ENCODE data around the gene PTPRN2.
"Not testable (repeated sequence)": the region's sequence is repeated elsewhere in the genome, so short reads cannot be mapped to it uniquely, and the experiment has no call there.

The PTPRN2 gene

GRCh38 chr7:158385496-158386354 lies 201.9 kb downstream of the PTPRN2 start:
- H2AK5ac ChIP-seq (ENCODE audit: low read depth, low read length); H3K27ac ChIP-seq (replicated peaks; ENCODE audit: low read length); H3K4me3 ChIP-seq (ENCODE audit: low read length in 2 of 2); H3K4me1 ChIP-seq (ENCODE audit: control insufficient read depth in 2 of 2, insufficient read depth in 1 of 2, low read depth in 1 of 2, low read length in 2 of 2); H4K8ac ChIP-seq (ENCODE audit: low read depth, low read length); H4K91ac ChIP-seq (ENCODE audit: low read depth, low read length, poor library complexity); H3K4ac ChIP-seq (ENCODE audit: low read length); H3K27me3 ChIP-seq (ENCODE audit: control insufficient read depth in 3 of 3, insufficient read depth in 3 of 3, low read depth in 1 of 3, low read length in 3 of 3); H2BK120ac ChIP-seq (ENCODE audit: low read depth, low read length); H2AFZ ChIP-seq (ENCODE audit: low read length); H2BK5ac ChIP-seq (ENCODE audit: low read length); H3K9me3 ChIP-seq (replicated peaks in 1 of 2; ENCODE audit: control insufficient read depth in 2 of 2, insufficient read depth in 1 of 2, low read depth in 1 of 2, low read length in 2 of 2); DNase-seq (ENCODE audit: low spot score); H3K36me3 ChIP-seq (replicated peaks in 1 of 2; ENCODE audit: control insufficient read depth in 2 of 2, insufficient read depth in 2 of 2, low read length in 2 of 2); H3K79me1 ChIP-seq (ENCODE audit: low read depth, low read length); H3K18ac ChIP-seq (ENCODE audit: low read length); H2BK15ac ChIP-seq (ENCODE audit: low read length); H3K4me2 ChIP-seq (ENCODE audit: insufficient read depth, low read length, poor library complexity, severe bottlenecking): not testable (repeated sequence)
- Histone ChIP-seq H3K9ac (ENCODE audit: low read depth, low read length, poor library complexity) (peak overlapping the region; percentile 47), H3K23ac (ENCODE audit: low read depth, low read length, poor library complexity) (peak overlapping the region; percentile 48), H2BK12ac (ENCODE audit: low read length) (peak overlapping the region; percentile 61), H3K14ac (ENCODE audit: low read length) (peak overlapping the region; percentile 6)
- WGBS, 2 donors (ENCODE audit: extremely low coverage in 2 of 2, insufficient read length in 2 of 2, insufficient replicate concordance in 1 of 2) = no CpG with 5 or more reads among the region's 20 CpGs

- H4K91ac ChIP-seq (ENCODE audit: low read depth, low read length, poor library complexity) = no peak overlapping the region
Observed at GRCh38 chr7:158384746-158385145, 202.9 kb downstream of the PTPRN2 start.

GRCh38 chr7:158383665-158384064 lies 204.0 kb downstream of the PTPRN2 start:
- no peak overlapping the region for H3K18ac ChIP-seq (ENCODE audit: low read length)
- no peaks in the 10 kb centered on the region for H3K36me3 ChIP-seq (replicated peaks in 1 of 2; ENCODE audit: control insufficient read depth in 2 of 2, insufficient read depth in 2 of 2, low read length in 2 of 2)
- H3K4me2 ChIP-seq (ENCODE audit: insufficient read depth, low read length, poor library complexity, severe bottlenecking) = no peak overlapping the region
- no peak overlapping the region for H4K91ac ChIP-seq (ENCODE audit: low read depth, low read length, poor library complexity)
- no peak overlapping the region for H2BK5ac ChIP-seq (ENCODE audit: low read length)
- peaks cover 0 to 3% of the 10 kb centered on the region in 2 donors for H3K4me1 ChIP-seq (ENCODE audit: control insufficient read depth in 2 of 2, insufficient read depth in 1 of 2, low read depth in 1 of 2, low read length in 2 of 2)
- H3K14ac ChIP-seq (ENCODE audit: low read length) = no peak overlapping the region
- DNase-seq (ENCODE audit: low spot score) = no peak
- no peak overlapping the region for H3K23ac ChIP-seq (ENCODE audit: low read depth, low read length, poor library complexity)
- H2BK120ac ChIP-seq (ENCODE audit: low read depth, low read length) = no peak overlapping the region
- no peak overlapping the region for H3K9ac ChIP-seq (ENCODE audit: low read depth, low read length, poor library complexity)
- H2BK15ac ChIP-seq (ENCODE audit: low read length) = no peak overlapping the region
- no peak overlapping the region for H2BK12ac ChIP-seq (ENCODE audit: low read length)
- H2AK5ac ChIP-seq (ENCODE audit: low read depth, low read length) = no peak overlapping the region
- H3K9me3 ChIP-seq (replicated peaks in 1 of 2; ENCODE audit: control insufficient read depth in 2 of 2, insufficient read depth in 1 of 2, low read depth in 1 of 2, low read length in 2 of 2) = peaks cover 0 to 3% of the 10 kb centered on the region in 2 donors
- no peak overlapping the region for H3K4me3 ChIP-seq (ENCODE audit: low read length in 2 of 2)
- no peak overlapping the region for H3K27ac ChIP-seq (replicated peaks; ENCODE audit: low read length)
- no peak overlapping the region for H4K8ac ChIP-seq (ENCODE audit: low read depth, low read length)
- no peak overlapping the region for H2AFZ ChIP-seq (ENCODE audit: low read length)
- H3K79me1 ChIP-seq (ENCODE audit: low read depth, low read length) = peaks cover 3% of the 10 kb centered on the region
- no peak overlapping the region for H3K4ac ChIP-seq (ENCODE audit: low read length)
- no CpG with 5 or more reads among the region's 8 CpGs for WGBS, 2 donors (ENCODE audit: extremely low coverage in 2 of 2, insufficient read length in 2 of 2, insufficient replicate concordance in 1 of 2)
- H3K27me3 ChIP-seq (ENCODE audit: control insufficient read depth in 3 of 3, insufficient read depth in 3 of 3, low read depth in 1 of 3, low read length in 3 of 3) = no peaks in the 10 kb centered on the region

More at GRCh38 chr7:158384746-158385145, 202.9 kb downstream of the PTPRN2 start:
- no peak overlapping the region for H2AFZ ChIP-seq (ENCODE audit: low read length)
- H3K18ac ChIP-seq (ENCODE audit: low read length) = no peak overlapping the region
- H3K4ac ChIP-seq (ENCODE audit: low read length) = no peak overlapping the region
- no peak overlapping the region for H3K23ac ChIP-seq (ENCODE audit: low read depth, low read length, poor library complexity)
- no peak overlapping the region for H2AK5ac ChIP-seq (ENCODE audit: low read depth, low read length)
- no peak overlapping the region for H3K4me2 ChIP-seq (ENCODE audit: insufficient read depth, low read length, poor library complexity, severe bottlenecking)
- H2BK120ac ChIP-seq (ENCODE audit: low read depth, low read length) = no peak overlapping the region
- H3K27ac ChIP-seq (replicated peaks; ENCODE audit: low read length) = no peak overlapping the region
- no peak overlapping the region for H2BK15ac ChIP-seq (ENCODE audit: low read length)
- no CpG with 5 or more reads among the region's 11 CpGs for WGBS, 2 donors (ENCODE audit: extremely low coverage in 2 of 2, insufficient read length in 2 of 2, insufficient replicate concordance in 1 of 2)
- H3K14ac ChIP-seq (ENCODE audit: low read length) = no peak overlapping the region
- H3K36me3 ChIP-seq (replicated peaks in 1 of 2; ENCODE audit: control insufficient read depth in 2 of 2, insufficient read depth in 2 of 2, low read length in 2 of 2) = no peaks in the 10 kb centered on the region
- no peaks in the 10 kb centered on the region for H3K27me3 ChIP-seq (ENCODE audit: control insufficient read depth in 3 of 3, insufficient read depth in 3 of 3, low read depth in 1 of 3, low read length in 3 of 3)
- H3K9ac ChIP-seq (ENCODE audit: low read depth, low read length, poor library complexity) = no peak overlapping the region
- H3K4me3 ChIP-seq (ENCODE audit: low read length in 2 of 2) = no peak overlapping the region
- H2BK5ac ChIP-seq (ENCODE audit: low read length) = no peak overlapping the region
- no peak for DNase-seq (ENCODE audit: low spot score)
- H3K9me3 ChIP-seq (replicated peaks in 1 of 2; ENCODE audit: control insufficient read depth in 2 of 2, insufficient read depth in 1 of 2, low read depth in 1 of 2, low read length in 2 of 2) = peaks cover 0 to 3% of the 10 kb centered on the region in 2 donors
- H2BK12ac ChIP-seq (ENCODE audit: low read length) = no peak overlapping the region
- peaks cover 0 to 3% of the 10 kb centered on the region in 2 donors for H3K4me1 ChIP-seq (ENCODE audit: control insufficient read depth in 2 of 2, insufficient read depth in 1 of 2, low read depth in 1 of 2, low read length in 2 of 2)
- H4K8ac ChIP-seq (ENCODE audit: low read depth, low read length) = no peak overlapping the region
- peaks cover 3% of the 10 kb centered on the region for H3K79me1 ChIP-seq (ENCODE audit: low read depth, low read length)

- H4K91ac ChIP-seq (ENCODE audit: low read depth, low read length, poor library complexity) = no peak overlapping the region
- peaks cover 3% of the 10 kb centered on the region for H3K79me1 ChIP-seq (ENCODE audit: low read depth, low read length)
- peak overlapping the region; percentile 60 for H3K14ac ChIP-seq (ENCODE audit: low read length)
- no peak overlapping the region for H2BK12ac ChIP-seq (ENCODE audit: low read length)
- no peak overlapping the region for H2BK15ac ChIP-seq (ENCODE audit: low read length)
- DNase-seq (ENCODE audit: low spot score) = no peak
- H3K4ac ChIP-seq (ENCODE audit: low read length) = no peak overlapping the region
- no peak overlapping the region for H3K23ac ChIP-seq (ENCODE audit: low read depth, low read length, poor library complexity)
- peaks cover 0 to 3% of the 10 kb centered on the region in 2 donors for H3K4me1 ChIP-seq (ENCODE audit: control insufficient read depth in 2 of 2, insufficient read depth in 1 of 2, low read depth in 1 of 2, low read length in 2 of 2)
- H2BK5ac ChIP-seq (ENCODE audit: low read length) = no peak overlapping the region
- H3K36me3 ChIP-seq (replicated peaks in 1 of 2; ENCODE audit: control insufficient read depth in 2 of 2, insufficient read depth in 2 of 2, low read length in 2 of 2) = no peaks in the 10 kb centered on the region
- no peak overlapping the region for H2AK5ac ChIP-seq (ENCODE audit: low read depth, low read length)
- no peaks in the 10 kb centered on the region for H3K27me3 ChIP-seq (ENCODE audit: control insufficient read depth in 3 of 3, insufficient read depth in 3 of 3, low read depth in 1 of 3, low read length in 3 of 3)
- no peak overlapping the region for H2BK120ac ChIP-seq (ENCODE audit: low read depth, low read length)
- H3K27ac ChIP-seq (replicated peaks; ENCODE audit: low read length) = no peak overlapping the region
- H3K4me2 ChIP-seq (ENCODE audit: insufficient read depth, low read length, poor library complexity, severe bottlenecking) = no peak overlapping the region
- no peak overlapping the region for H4K8ac ChIP-seq (ENCODE audit: low read depth, low read length)
- peaks cover 0 to 3% of the 10 kb centered on the region in 2 donors for H3K9me3 ChIP-seq (replicated peaks in 1 of 2; ENCODE audit: control insufficient read depth in 2 of 2, insufficient read depth in 1 of 2, low read depth in 1 of 2, low read length in 2 of 2)
- H3K18ac ChIP-seq (ENCODE audit: low read length) = no peak overlapping the region
- H3K9ac ChIP-seq (ENCODE audit: low read depth, low read length, poor library complexity) = no peak overlapping the region
- H3K4me3 ChIP-seq (ENCODE audit: low read length in 2 of 2) = no peak overlapping the region
- WGBS, 2 donors (ENCODE audit: extremely low coverage in 2 of 2, insufficient read length in 2 of 2, insufficient replicate concordance in 1 of 2) = no CpG with 5 or more reads among the region's 10 CpGs
- no peak overlapping the region for H2AFZ ChIP-seq (ENCODE audit: low read length)
Observed at GRCh38 chr7:158382363-158383254, 205.0 kb downstream of the PTPRN2 start.
